ENCODE measurements around the gene PLXNA4.

Gene PLXNA4

GRCh38 chr7:132102942-132103341, 473.3 kb downstream of the PLXNA4 start:
- H3K4me3 ChIP-seq (ENCODE audit: low read depth, low read length), result no peak overlapping the region
- TF ChIP-seq MAX (IDR thresholded peaks at IDR 0.05; ENCODE audit: low read depth, low read length) (no peak), POLR2A (IDR thresholded peaks at IDR 0.05; ENCODE audit: extremely low read depth, insufficient read length) (no peak), MYC (IDR thresholded peaks at IDR 0.05; ENCODE audit: low read depth, low read length) (no peak), CTCF (IDR thresholded peaks at IDR 0.05; ENCODE audit: low read depth, low read length) (no peak)
- DNase-seq (ENCODE audit: low read depth), result no peak

GRCh38 chr7:132102391-132102790, 473.9 kb downstream of the PLXNA4 start:
- H3K4me3 ChIP-seq (ENCODE audit: low read depth, low read length), result no peak overlapping the region
- DNase-seq (ENCODE audit: low read depth), result no peak
- TF ChIP-seq POLR2A (IDR thresholded peaks at IDR 0.05; ENCODE audit: extremely low read depth, insufficient read length) (no peak), MYC (IDR thresholded peaks at IDR 0.05; ENCODE audit: low read depth, low read length) (no peak), CTCF (IDR thresholded peaks at IDR 0.05; ENCODE audit: low read depth, low read length) (no peak), MAX (IDR thresholded peaks at IDR 0.05; ENCODE audit: low read depth, low read length) (no peak)

GRCh38 chr7:132100981-132101380, 475.3 kb downstream of the PLXNA4 start:
- no peak overlapping the region for H3K4me3 ChIP-seq (ENCODE audit: low read depth, low read length)
- TF ChIP-seq CTCF (IDR thresholded peaks at IDR 0.05; ENCODE audit: low read depth, low read length), result no peak
- no peak for TF ChIP-seq POLR2A (IDR thresholded peaks at IDR 0.05; ENCODE audit: extremely low read depth, insufficient read length)
- no peak for TF ChIP-seq MAX (IDR thresholded peaks at IDR 0.05; ENCODE audit: low read depth, low read length)
- no peak for TF ChIP-seq MYC (IDR thresholded peaks at IDR 0.05; ENCODE audit: low read depth, low read length)
- DNase-seq (ENCODE audit: low read depth), result no peak

- no peak overlapping the region for H3K4me3 ChIP-seq (ENCODE audit: low read depth, low read length)
- TF ChIP-seq MAX (IDR thresholded peaks at IDR 0.05; ENCODE audit: low read depth, low read length) (no peak), MYC (IDR thresholded peaks at IDR 0.05; ENCODE audit: low read depth, low read length) (no peak), CTCF (IDR thresholded peaks at IDR 0.05; ENCODE audit: low read depth, low read length) (no peak), POLR2A (IDR thresholded peaks at IDR 0.05; ENCODE audit: extremely low read depth, insufficient read length) (no peak)
- no peak for DNase-seq (ENCODE audit: low read depth)
These were observed 475.8 kb downstream of the PLXNA4 start for GRCh38 chr7:132100483-132100882.

- no peak overlapping the region for H3K4me3 ChIP-seq (ENCODE audit: low read depth, low read length)
- TF ChIP-seq MAX (IDR thresholded peaks at IDR 0.05; ENCODE audit: low read depth, low read length), result no peak
- no peak for TF ChIP-seq CTCF (IDR thresholded peaks at IDR 0.05; ENCODE audit: low read depth, low read length)
- TF ChIP-seq MYC (IDR thresholded peaks at IDR 0.05; ENCODE audit: low read depth, low read length), result no peak
- TF ChIP-seq POLR2A (IDR thresholded peaks at IDR 0.05; ENCODE audit: extremely low read depth, insufficient read length), result no peak
- DNase-seq (ENCODE audit: low read depth), result no peak
These were observed 477.1 kb downstream of the PLXNA4 start for GRCh38 chr7:132099163-132099562.

GRCh38 chr7:132098327-132098726, 477.9 kb downstream of the PLXNA4 start:
- TF ChIP-seq POLR2A (IDR thresholded peaks at IDR 0.05; ENCODE audit: extremely low read depth, insufficient read length) (no peak), MYC (IDR thresholded peaks at IDR 0.05; ENCODE audit: low read depth, low read length) (no peak), CTCF (IDR thresholded peaks at IDR 0.05; ENCODE audit: low read depth, low read length) (no peak), MAX (IDR thresholded peaks at IDR 0.05; ENCODE audit: low read depth, low read length) (no peak)
- H3K4me3 ChIP-seq (ENCODE audit: low read depth, low read length), result no peak overlapping the region
- no peak for DNase-seq (ENCODE audit: low read depth)
